Measurements from ENCODE around the gene KIRREL2. TPM values are rescaled to one million over a fixed set of nuclear protein-coding genes. Genes with fewer than 3 reads are reported as not detected.

The KIRREL2 gene
- total RNA-seq, 2 experiments from 2014 or later, result 1.0 to 1.1 TPM

DNA sequence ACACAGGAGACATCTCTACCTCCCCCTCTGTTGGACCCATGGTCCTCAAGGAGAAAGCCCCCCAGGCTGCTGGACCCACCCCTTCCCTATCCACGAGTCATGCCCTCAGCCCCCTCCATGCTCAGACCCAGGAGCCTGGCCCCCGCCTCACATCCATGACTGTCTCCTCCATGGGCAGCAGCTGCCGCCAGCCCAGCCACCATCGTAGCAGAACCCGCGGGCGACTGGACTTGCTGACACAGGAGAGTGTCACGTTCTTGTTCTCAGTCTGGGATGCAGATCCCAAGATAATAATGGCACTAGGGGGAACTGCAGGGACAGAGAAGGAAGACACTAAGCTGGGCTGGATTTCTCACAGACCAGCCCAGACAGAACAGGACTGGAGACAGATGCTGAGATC lies 8.2 kb upstream of the KIRREL2 start:
- peaks cover 22% of the 10 kb centered on the region for H3K4me1 Mint-ChIP-seq (ENCODE audit: low read depth)
- intact Hi-C loops (cut with micrococcal nuclease), result no loop called here
- H3K36me3 Mint-ChIP-seq (ENCODE audit: low read depth), result peaks cover 3% of the 10 kb centered on the region
- DNase-seq, result no peak
- CTCF ChIA-PET, result no interaction called here
- H3K27me3 Mint-ChIP-seq (ENCODE audit: low read depth), result peaks cover 54% of the 10 kb centered on the region
- no peak overlapping the region for H3K4me3 Mint-ChIP-seq
- no peak overlapping the region for H3K27ac Mint-ChIP-seq
- H3K9me3 Mint-ChIP-seq, result no peaks in the 10 kb centered on the region

GRCh38 chr19:35848919-35849505 lies 7.7 kb upstream of the KIRREL2 start:
- H3K4me3 Mint-ChIP-seq, result no peak overlapping the region
- DNase-seq, result no peak
- no peak overlapping the region for H3K27ac Mint-ChIP-seq
- intact Hi-C loops (cut with micrococcal nuclease), result no loop called here
- H3K4me1 Mint-ChIP-seq (ENCODE audit: low read depth), result peaks cover 22% of the 10 kb centered on the region
- no peaks in the 10 kb centered on the region for H3K9me3 Mint-ChIP-seq
- H3K27me3 Mint-ChIP-seq (ENCODE audit: low read depth), result peaks cover 49% of the 10 kb centered on the region
- CTCF ChIA-PET, result no interaction called here
- peaks cover 3% of the 10 kb centered on the region for H3K36me3 Mint-ChIP-seq (ENCODE audit: low read depth)

- Mint-ChIP-seq H3K27ac (no peak overlapping the region), H3K4me3 (no peak overlapping the region), H3K36me3 (ENCODE audit: low read depth) (no peaks in the 10 kb centered on the region), H3K4me1 (ENCODE audit: low read depth) (peaks cover 6% of the 10 kb centered on the region), H3K27me3 (ENCODE audit: low read depth) (peaks cover 40% of the 10 kb centered on the region), H3K9me3 (no peaks in the 10 kb centered on the region)
- intact Hi-C loops (cut with micrococcal nuclease), result no loop called here
- DNase-seq, result peak; percentile 39
- CTCF ChIA-PET, result no interaction called here
Measured at GRCh38 chr19:35851213-35852028, 5.3 kb upstream of the KIRREL2 start.

GRCh38 chr19:35852029-35852780 lies 4.5 kb upstream of the KIRREL2 start, which contains the start of gene NPHS1:
TSS of gene NPHS1 (minus strand) at chr19:35852504. CDS start at chr19:35851837, 667 bp downstream.
- Mint-ChIP-seq H3K27ac (no peak within 1 kb of the TSS), H3K4me3 (no peak within 1 kb of the TSS), H3K9me3 (no peaks in the 10 kb centered on the region), H3K36me3 (ENCODE audit: low read depth) (no peaks in the 10 kb centered on the region), H3K4me1 (ENCODE audit: low read depth) (peaks cover 7% of the 10 kb centered on the region), H3K27me3 (ENCODE audit: low read depth) (peaks cover 37% of the 10 kb centered on the region)
- DNase-seq, result no peak
- intact Hi-C loops (cut with micrococcal nuclease), result no loop called here
- CTCF ChIA-PET, result no interaction called here

- Mint-ChIP-seq H3K27ac (no peak overlapping the region), H3K4me3 (no peak overlapping the region), H3K36me3 (ENCODE audit: low read depth) (no peaks in the 10 kb centered on the region), H3K9me3 (no peaks in the 10 kb centered on the region), H3K4me1 (ENCODE audit: low read depth) (peaks cover 7% of the 10 kb centered on the region), H3K27me3 (ENCODE audit: low read depth) (peaks cover 36% of the 10 kb centered on the region)
- intact Hi-C loops (cut with micrococcal nuclease), result no loop called here
- DNase-seq, result no peak
- CTCF ChIA-PET, result interaction anchor here (1.0 to 1.1 kb wide), 2 partner anchors 16 to 139 kb away, joined by 3 to 4 read pairs; no protein-coding TSS in a partner anchor
Measured at GRCh38 chr19:35853038-35853756, 3.5 kb upstream of the KIRREL2 start.

DNA sequence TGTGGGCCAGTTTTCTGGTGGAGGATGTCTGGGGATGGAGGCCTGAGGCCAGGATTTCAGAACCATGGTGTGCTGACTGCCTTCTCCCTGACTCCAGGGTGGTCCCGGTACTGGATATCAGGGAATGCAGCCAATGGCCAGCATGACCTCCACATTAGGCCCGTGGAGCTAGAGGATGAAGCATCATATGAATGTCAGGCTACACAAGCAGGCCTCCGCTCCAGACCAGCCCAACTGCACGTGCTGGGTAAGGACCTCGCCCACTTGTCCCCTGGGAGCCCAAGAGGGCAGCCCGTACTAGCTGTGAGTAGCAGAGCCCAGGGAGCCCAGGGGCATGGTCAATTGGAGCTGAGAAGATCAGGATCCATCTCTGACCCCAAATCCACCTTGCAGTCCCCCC lies 1.6 kb downstream of the KIRREL2 start:
- H3K4me3 Mint-ChIP-seq, result no peak overlapping the region
- H3K36me3 Mint-ChIP-seq (ENCODE audit: low read depth), result no peaks in the 10 kb centered on the region
- no peak overlapping the region for H3K27ac Mint-ChIP-seq
- intact Hi-C loops (cut with micrococcal nuclease), result no loop called here
- no peak for DNase-seq
- peaks cover 7% of the 10 kb centered on the region for H3K4me1 Mint-ChIP-seq (ENCODE audit: low read depth)
- H3K9me3 Mint-ChIP-seq, result no peaks in the 10 kb centered on the region
- CTCF ChIA-PET, result no interaction called here
- H3K27me3 Mint-ChIP-seq (ENCODE audit: low read depth), result peaks cover 51% of the 10 kb centered on the region

DNA sequence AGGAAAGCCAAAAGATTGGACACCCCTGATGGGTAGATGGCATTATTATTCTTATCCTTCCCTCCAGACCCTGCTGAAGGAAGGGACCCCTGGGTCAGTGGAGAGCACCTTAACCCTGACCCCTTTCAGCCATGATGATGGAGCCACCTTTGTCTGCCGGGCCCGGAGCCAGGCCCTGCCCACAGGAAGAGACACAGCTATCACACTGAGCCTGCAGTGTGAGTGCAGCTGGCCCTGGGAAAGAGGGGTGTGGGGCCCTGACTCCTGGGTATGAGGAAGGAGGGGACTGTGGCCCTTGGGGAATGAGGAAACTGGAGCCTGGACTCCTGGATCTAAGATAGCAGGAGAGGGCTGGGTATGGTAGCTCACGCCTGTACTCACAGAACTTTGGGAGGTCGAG lies 2.7 kb downstream of the KIRREL2 start:
- Mint-ChIP-seq H3K4me3 (no peak overlapping the region), H3K36me3 (ENCODE audit: low read depth) (no peaks in the 10 kb centered on the region), H3K27me3 (ENCODE audit: low read depth) (peaks cover 51% of the 10 kb centered on the region), H3K27ac (no peak overlapping the region), H3K9me3 (no peaks in the 10 kb centered on the region), H3K4me1 (ENCODE audit: low read depth) (peaks cover 7% of the 10 kb centered on the region)
- CTCF ChIA-PET, result no interaction called here
- intact Hi-C loops (cut with micrococcal nuclease), result no loop called here
- DNase-seq, result no peak

DNA sequence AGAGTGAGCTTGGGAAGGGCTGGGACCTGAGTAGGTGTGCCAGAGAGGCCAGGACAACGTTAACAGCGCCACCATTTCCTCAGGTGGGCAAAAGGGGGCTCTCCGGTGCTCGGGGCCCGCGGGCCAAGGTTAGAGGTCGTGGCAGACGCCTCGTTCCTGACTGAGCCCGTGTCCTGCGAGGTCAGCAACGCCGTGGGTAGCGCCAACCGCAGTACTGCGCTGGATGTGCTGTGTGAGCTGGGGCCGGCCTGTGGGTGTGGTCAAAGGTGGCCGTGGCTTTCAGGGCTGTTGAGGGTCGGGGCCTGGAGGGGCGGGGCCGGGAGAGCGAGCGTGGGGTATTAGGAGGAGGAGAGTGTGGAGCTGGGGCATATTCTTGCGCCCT lies 3.7 kb downstream of the KIRREL2 start:
- CTCF ChIA-PET, result no interaction called here
- Mint-ChIP-seq H3K4me1 (ENCODE audit: low read depth) (peaks cover 7% of the 10 kb centered on the region), H3K27me3 (ENCODE audit: low read depth) (peaks cover 48% of the 10 kb centered on the region), H3K36me3 (ENCODE audit: low read depth) (no peaks in the 10 kb centered on the region), H3K27ac (no peak overlapping the region), H3K9me3 (no peaks in the 10 kb centered on the region), H3K4me3 (no peak overlapping the region)
- intact Hi-C loops (cut with micrococcal nuclease), result no loop called here
- DNase-seq, result no peak

- peaks cover 7% of the 10 kb centered on the region for H3K4me1 Mint-ChIP-seq (ENCODE audit: low read depth)
- intact Hi-C loops (cut with micrococcal nuclease), result no loop called here
- no peak overlapping the region for H3K4me3 Mint-ChIP-seq
- no peak for DNase-seq
- H3K27me3 Mint-ChIP-seq (ENCODE audit: low read depth), result peaks cover 44% of the 10 kb centered on the region
- no peaks in the 10 kb centered on the region for H3K9me3 Mint-ChIP-seq
- H3K36me3 Mint-ChIP-seq (ENCODE audit: low read depth), result no peaks in the 10 kb centered on the region
- CTCF ChIA-PET, result no interaction called here
- H3K27ac Mint-ChIP-seq, result no peak overlapping the region
Measured at GRCh38 chr19:35860818-35861639, 4.3 kb downstream of the KIRREL2 start.

GRCh38 chr19:35861640-35862160 lies 5.0 kb downstream of the KIRREL2 start:
- Mint-ChIP-seq H3K9me3 (no peaks in the 10 kb centered on the region), H3K4me3 (no peak overlapping the region), H3K36me3 (ENCODE audit: low read depth) (no peaks in the 10 kb centered on the region), H3K4me1 (ENCODE audit: low read depth) (peaks cover 7% of the 10 kb centered on the region), H3K27me3 (ENCODE audit: low read depth) (peaks cover 44% of the 10 kb centered on the region), H3K27ac (no peak overlapping the region)
- CTCF ChIA-PET, result no interaction called here
- intact Hi-C loops (cut with micrococcal nuclease), result no loop called here
- no peak for DNase-seq

GRCh38 chr19:35862528-35862927 lies 5.8 kb downstream of the KIRREL2 start:
- Mint-ChIP-seq H3K9me3 (no peaks in the 10 kb centered on the region), H3K4me1 (ENCODE audit: low read depth) (peaks cover 3% of the 10 kb centered on the region), H3K36me3 (ENCODE audit: low read depth) (no peaks in the 10 kb centered on the region), H3K27me3 (ENCODE audit: low read depth) (peaks cover 44% of the 10 kb centered on the region), H3K4me3 (no peak overlapping the region), H3K27ac (no peak overlapping the region)
- DNase-seq, result no peak
- CTCF ChIA-PET, result no interaction called here
- intact Hi-C loops (cut with micrococcal nuclease), result no loop called here
